NCI-H345 (cell line): ENCODE data around the gene PARP6.
"Not testable (repeated sequence)": the region's sequence is repeated elsewhere in the genome, so short reads cannot be mapped to it uniquely, and the experiment has no call there.

Source experiments
- DNase-seq: peaks from one replicate; lab custom pipeline; 2025; lab: John Stamatoyannopoulos, UW

PARP6 gene

DNA sequence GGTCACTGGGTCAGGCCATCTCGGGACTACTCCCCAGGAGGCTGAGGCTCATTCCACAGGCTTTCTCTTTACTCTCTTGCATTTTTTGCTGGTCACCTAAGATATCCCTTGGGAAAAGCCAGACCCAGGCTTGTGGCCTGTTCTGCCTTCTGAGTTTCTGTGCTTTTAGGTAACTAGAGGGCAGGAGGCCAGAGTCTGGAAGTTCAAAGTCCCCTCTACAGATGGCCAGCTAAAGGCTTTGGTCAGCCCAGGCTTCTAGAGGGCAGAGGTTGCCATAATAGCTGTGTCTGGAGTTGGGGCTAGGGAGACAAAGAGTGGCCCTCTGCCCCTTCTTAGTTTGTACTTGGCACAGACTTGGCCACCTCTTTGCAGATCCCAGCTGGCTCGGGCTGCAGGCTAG is 8.4 kb upstream of the PARP6 start:
- no peak for DNase-seq

DNA sequence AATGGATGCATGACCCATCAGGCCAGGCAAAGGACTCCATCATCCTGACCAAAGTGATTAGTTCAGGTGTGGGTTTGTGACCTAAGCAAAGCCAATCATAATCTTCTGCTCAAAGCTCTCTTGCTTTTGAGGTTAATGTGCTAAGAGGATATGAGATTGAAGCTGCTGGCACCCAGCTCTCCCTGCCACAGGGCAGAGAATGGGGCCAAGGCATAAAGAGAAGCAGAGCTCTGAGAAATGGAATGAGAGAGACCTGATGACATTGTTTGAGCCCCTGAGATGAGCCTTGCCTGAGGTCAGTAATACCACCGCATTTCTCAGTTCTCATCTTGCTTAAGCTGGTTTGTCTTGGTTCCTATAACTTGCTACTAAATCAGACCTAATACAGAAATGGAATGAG is 6.4 kb upstream of the PARP6 start:
- no peak for DNase-seq

DNA sequence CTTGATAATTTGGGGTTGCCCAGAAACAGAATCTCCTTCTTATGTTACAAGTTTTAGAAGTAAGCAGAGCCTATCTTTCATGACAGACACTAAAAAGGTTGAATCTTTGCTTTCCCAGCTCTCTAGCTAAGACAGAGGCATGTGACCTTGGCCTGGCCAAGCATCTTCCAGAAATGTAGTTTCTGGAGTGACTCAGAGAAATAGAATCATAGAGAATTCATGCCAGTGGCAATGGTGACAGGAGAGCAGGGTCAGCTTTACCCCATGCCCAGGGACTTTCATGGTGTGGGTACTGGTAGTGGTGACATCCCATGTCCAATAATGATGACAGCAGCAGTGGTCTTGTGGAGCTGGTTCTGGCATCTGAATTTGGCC is 4.0 kb upstream of the PARP6 start:
- DNase-seq = no peak

DNA sequence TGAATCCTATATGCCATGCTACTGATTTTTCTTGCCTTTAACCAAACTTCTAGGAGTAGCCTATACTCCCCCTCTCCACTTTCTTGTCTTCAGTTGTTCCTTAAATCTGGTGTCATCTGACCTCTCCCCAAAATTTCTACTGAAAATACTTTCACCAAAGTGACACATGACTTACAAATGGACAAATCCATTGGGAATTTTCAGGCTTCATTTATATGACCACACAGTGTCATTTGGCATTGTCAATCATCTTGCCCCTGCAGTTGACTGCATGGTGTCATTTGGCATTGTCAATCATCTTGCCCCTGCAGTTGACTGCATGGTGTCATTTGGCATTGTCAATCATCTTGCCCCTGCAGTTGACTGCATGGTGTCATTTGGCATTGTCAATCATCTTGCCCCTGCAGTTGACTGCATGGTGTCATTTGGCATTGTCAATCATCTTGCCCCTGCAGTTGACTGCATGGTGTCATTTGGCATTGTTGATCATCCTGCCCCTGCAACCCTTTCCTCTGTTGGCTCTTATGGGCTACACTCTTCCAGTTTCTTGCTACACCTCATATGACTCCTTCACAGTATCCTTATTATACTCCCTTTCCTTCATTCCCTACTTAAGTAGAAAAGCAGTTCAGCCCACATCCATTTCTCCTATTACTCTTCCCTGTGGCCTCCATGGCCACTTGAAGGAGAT is 3.4 kb upstream of the PARP6 start:
- not testable (repeated sequence) for DNase-seq

DNA sequence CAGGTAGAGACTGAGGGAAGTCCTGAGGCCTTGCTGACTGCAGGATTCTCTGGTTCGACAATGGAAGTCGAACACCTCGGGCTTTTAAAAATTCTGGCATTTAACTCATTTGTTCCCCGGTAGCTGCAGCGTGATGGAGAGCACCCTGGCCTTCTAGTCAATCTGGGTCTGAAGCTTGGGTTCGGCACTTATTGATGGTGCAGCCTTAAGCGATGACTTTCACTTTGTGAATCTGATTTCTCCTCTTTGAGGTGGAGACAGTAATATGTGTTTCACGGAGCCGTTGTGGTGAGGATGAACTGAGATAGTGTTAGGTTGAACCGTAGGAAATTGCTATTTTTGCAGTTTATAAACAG is 621 bp upstream of the PARP6 start:
- no peak for DNase-seq

DNA sequence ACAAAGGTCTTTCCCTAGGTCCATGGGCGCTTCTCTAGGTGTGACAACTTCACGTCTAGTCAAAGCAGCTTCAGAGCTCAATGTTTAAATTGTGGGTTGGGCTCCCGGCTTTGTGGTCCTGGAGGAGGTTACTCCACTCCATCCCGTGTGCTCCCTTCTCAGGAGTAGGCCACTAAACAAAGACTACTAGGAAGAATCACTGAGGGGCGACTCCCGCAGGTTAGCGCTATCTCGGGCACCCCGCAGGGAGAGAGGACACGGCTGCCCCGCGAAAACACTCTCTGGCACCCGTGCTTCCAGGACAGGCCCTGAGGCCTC is 500 bp downstream of the PARP6 start:
- DNase-seq = peak; percentile 4

DNA sequence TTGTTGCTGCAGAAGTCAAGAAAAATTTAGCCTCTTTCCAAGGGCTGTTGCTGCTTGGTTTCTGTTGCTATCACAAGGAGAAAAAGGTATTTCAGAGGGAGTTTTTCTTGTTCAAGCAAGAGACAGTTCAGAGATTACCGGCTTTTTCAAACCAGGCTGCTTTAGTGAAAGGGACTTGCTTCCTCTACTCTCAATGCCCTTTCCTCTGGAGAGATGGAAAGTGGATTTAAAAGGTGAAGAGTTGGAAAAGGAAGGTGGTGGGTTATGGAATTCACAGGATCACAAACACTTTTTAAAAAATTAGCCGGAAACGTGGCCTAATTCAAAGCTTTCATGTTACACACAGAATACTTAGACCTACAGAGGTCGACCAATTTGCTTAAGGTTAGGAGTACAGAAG is 1.1 kb downstream of the PARP6 start:
- DNase-seq = no peak

DNA sequence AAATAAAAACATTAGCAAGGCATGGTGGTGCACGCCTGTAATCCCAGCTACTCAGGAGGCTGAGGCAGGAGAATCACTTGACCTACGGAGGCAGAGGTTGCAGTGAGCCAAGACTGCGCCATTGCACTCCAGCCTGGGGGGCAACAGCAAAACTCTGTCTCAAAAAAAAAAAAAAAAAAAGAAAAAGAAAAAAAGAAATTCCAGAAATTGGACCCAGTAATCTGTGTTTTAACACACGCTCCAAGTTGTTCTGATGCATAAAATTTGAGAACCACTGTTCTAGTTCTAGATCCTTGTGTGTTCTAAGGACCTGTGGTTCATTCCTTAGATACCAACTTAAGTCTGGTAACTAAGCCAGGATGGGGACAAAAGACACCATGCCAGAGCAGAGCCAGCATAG is 2.6 kb downstream of the PARP6 start:
- no peak for DNase-seq

DNA sequence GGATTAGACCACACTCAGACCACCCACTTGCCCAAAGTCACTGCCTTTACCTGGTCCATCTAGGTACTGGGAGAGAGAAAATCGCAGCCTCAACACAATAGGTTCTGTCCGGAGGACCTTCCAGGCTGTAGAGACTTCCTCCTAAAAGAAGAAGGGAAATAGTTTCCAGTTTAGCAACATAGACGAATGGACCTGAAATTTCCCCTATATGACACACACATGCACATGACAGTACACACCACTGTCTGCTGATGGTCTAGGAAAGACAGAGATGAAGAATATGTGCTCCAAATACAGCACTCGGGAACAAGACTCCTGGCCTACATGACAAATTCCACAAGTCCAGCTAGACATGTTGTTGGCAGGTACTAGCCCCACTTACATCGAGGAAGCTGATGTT is 7.3 kb downstream of the PARP6 start:
- DNase-seq = no peak

DNA sequence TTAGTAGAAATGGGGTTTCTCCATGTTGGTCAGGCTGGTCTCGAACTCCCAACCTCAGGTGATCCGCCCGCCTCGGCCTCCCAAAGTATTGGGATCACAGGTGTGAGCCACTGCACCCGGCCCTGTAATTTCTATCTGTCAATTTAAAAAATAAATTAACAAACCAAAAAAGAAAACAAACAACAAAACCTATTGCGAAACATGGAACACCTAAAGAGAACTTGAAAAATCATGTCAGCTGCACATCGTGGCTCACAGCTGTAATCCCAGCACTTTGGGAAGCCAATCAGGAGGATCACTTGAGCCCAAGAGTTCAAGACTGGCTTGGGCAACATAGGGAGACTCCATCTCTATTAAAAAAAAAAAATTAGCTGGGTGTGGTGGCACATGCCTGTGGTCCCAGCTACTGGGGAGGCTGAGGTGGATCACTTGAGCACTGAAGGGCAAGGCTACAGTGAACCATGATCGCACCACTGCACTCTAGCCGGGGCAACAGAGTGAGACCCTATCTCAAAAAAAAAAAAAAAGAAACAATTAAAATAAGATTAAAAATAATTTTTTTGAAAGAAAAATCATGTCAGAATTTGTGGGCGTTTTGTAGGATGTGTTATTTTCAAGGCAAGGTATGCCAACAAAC is 19.6 kb downstream of the PARP6 start:
- DNase-seq = no peak

DNA sequence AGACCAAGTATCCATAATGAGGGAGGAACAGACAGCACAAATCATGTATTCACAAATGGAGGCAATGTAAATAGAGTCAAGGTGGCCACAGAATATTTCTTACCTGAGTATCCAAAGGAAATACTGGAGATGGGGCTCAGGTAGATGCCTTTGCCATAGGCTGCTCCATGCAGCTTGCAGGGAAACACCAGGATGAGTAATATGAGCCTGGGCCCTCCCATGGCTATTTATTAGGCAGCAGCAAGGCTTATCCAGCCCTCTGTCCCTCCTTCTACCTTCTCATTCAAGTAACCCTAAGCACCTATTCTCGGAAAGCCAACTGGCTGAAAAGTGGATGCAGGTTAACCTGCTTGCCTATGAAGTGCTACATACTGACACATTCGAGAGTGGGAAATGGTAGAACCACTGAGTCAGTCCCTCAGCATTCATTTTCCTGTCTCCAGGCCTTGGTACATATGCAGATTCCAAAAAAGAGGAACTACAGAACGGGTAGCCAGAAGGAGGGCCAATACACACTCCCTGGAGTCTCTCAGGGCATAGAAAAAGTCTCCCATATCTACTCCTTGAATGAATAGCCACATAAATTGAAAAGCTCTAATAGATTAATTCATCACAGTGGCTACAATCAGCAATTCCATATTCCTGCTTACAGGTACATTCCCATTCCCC is 23.1 kb downstream of the PARP6 start:
- no peak for DNase-seq

DNA sequence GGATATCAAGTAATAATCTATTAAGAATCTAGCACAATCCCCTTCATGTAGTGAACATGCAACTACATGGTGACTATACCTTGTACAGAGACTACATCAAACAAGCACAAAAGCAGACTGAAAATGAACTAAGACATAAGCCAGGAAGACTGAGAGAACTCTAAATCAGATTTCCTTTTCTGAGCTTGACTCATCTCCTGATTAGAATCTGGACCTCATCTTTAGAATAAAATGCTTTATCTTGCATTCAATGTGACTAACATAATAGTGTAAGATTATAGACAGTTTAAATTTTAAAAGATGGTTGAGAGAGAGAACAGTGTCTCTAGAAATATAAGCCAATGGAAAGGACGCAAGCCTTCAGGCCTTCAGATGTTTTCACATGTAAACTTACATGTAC is 23.8 kb downstream of the PARP6 start:
- DNase-seq = no peak

DNA sequence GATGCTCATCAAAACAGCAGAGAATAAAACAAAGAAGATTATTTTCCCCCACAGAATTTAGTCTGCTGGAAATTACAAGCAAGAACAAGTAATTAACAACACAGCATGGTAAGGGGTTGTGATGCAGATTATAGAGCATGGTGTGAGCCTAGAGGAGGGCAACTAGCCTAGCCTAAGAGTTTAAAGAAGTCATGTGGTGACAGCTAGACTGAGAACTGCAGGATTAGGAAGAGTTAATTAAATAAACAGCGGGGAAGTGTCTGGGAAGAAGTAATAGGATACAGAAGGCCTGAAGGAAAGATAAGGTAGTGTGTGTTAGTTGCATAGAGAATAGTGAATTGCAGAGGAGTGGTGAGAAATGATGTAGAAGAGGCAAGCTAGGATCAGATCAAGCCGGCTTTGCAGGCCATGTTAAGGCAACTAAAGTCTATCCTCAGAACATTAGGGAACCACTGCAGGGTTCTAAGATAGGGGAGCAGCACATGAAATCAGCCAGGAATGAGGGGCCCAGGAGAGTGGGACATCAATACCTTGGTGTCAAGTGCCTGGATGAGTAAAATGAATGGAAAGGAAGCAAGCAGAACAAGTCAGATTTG is 29.5 kb downstream of the PARP6 start:
- DNase-seq = no peak

DNA sequence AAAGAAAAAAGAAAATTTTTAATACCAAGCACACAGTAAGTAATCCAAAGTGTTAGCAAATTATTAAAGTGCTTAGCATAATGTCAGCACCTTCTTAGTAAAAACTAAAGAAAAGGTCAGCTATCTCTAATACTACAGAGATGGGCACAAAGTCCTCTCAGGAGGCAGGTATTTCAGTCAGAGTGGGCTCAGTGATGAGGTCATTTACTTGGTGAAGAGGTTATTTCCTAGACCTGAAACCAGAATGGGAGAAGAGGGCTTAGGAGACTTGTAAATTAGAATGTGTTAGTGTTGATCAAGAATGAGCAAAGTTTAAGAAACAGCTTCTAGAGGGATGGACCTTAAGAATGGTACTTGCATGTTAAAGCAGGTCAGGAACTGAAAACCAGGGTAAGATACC is 32.7 kb downstream of the PARP6 start:
- DNase-seq = no peak

DNA sequence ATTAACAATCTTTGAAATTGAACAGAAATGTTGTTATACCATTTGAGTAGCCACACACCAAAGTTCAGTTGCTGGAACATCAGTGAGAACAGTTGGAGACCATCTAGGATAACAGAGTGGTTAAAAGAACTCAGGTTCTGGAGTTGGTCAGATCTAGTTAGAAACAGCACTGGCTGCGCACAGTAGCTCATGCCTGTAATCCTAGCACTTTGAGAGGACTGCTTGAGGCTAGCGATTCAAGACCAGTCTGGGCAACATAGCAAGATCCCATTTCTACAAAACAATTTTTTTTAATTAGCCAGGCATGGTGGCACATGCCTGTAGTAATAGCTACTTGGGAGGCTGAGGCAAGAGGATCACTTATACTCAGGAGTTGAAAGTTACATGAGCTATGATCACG is 33.8 kb downstream of the PARP6 start:
- DNase-seq = no peak

DNA sequence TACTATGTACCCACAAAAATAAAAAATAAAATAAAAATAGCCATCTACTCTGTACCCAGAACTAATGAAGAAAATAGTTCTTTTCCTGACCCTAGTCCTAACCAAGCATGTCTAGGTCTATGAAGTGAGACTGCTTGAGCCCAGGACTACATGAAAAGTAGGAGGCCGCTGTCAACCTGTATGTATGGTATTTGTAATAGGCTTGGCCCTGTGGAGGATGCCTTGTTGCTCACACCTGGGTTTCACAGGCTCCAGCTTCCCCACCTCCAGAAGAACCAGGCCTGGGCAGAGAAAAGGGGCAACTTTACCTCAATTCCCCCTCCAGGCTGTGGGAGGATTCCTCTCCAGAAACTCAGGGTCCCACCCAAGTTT is 34.5 kb downstream of the PARP6 start:
- DNase-seq = no peak

DNA sequence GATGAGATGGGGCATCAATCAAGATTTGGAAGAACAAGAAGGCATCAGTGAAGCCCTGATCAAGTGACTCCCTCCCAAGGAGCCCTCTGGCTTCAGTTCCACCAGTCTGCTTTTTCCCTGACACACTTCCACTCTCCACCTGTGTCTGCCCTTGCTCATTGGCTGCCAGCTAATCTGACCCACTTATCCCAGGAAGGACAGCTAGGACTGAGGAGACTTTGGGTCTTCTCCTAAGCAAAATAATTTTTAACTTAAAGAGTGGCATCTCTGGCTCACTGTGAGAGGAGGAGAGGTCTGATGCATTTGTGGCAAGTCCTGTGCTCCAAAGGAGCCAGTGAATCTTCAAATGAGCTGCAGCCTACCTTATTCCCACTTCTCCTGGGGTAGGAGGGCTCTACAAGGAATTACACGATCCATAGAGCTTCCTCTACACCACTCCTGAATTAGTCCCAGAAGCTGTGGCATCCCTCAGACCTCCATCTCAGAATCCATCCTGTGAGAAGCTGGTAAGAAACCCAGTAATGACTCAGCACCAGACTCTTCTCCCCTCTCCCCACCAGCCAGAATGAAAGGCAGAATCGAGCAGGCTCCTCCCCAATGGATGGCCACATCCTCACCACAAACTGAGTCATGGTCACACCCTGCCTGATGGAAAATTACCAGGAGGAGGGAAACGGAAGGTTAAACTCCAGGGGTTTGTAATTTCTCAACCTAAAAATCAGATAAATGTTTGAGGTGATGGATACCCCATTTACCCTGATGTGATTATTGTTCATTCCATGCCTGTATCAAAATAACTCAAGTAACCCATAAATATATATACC is 35.1 kb downstream of the PARP6 start:
- no peak for DNase-seq

DNA sequence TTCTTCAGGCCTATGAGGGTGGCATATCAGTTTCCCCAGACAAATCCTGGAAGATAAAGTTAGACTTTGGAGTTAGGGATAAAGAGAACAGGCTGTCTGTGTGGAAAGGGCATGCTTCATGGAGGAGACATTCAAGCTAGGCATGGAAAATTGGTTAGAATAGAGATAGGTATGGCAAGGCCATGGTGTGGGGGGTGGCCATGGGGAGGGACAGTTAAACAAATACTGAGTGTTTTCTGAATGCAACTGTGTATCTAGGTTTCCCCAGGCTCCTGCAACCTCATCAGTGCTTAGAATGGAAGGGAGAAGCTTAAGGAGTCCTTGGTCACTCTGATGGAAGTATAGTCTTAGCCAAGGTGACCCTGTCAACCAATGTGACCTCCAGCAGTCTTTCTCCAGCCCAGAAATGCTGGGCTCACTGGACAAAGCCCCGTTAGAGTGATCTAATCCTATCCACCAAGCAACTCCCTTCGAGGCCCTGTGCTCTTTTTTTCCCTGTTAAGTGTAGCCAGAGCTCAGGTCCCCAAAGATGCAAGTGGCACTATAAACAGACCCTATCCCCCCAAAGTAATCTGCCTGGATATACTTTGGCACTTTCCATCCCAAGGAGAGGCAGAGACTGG is 35.9 kb downstream of the PARP6 start:
- no peak for DNase-seq

DNA sequence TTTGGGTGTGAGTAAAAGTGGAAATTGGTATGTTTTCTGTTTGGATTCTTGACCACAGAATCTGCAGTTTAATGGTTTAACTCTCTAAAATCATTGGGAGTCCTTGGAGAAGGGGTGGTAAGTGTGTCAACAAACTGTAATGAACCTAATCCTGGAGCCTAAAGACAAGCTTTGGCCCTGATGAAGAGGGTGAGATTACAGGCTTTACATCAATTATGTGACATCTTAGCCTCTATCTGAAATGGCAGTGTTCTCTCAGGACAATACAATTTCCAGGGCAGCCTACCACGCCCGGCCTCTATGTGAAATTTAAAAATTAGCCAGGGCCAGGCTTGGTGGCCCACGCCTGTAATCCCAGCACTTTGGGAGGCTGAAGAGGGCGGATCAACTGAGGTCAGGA is 37.1 kb downstream of the PARP6 start:
- no peak for DNase-seq

DNA sequence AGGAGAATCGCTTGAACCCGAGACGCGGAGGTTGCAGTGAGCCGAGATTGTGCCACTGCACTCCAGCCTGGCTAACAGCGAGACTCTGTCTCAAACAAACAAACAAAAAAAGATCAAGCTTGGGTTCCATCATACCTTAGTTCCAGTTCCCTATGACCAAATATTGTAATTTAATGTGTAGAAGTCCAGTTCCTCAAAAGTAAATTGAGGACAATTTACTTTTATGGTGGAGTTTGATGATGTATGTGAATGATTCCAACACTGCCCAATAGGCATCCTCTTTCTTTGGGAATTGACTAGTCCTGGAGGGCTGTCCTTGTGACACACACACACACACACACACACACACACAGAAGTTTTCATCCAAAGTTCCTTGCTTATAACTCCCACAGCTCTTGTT is 38.6 kb downstream of the PARP6 start:
- DNase-seq = no peak

DNA sequence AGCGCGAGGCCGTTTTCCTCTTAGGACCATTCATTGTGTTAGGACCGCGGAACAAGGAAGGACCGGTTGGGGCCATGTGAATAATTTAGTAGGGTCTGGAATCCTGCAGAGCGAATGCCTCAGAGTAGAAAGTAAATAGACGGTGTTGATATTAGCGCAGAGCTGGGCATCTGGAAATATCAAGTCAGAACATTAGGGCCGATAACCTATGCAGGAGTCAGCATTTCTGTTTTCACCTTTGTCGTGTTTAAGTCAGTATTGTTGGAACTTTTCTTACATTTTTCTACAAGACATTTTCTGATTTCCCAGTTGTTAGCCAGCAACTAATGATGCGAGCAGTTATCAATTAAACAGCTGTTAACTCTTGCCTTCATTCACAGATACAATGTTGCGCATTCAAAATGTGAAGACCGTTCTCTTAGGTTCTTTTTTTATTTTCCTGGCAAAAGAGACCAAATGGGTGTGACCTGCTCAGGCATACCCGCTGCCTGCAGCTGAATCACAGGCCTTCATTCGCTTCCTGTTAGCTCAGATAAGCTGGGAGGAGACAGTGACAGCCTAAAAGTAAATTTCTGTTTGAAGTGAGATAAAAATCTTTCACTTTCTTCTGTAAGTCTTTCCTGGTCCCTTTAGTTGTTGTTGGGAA is 40.4 kb downstream of the PARP6 start:
- DNase-seq = peak; percentile 5
